IPS DF 4.7 (cell line): ENCODE measurements around the gene CDC16.
"Not testable (repeated sequence)": the region's sequence is repeated elsewhere in the genome, so short reads cannot be mapped to it uniquely, and the experiment has no call there.

Source experiments
- DNase-seq: peaks from one replicate; pipeline ENCODE4 v3.0.0-alpha.2; 2013; ENCODE audit warnings: low spot score; ENCODE audit errors: extremely low read depth

CDC16 gene

GRCh38 chr13:114227528-114227927 is 7.2 kb upstream of the CDC16 start:
- DNase-seq: no peak

GRCh38 chr13:114228176-114228575 is 6.5 kb upstream of the CDC16 start:
- DNase-seq: no peak

- DNase-seq: no peak
Observed at GRCh38 chr13:114229506-114229905, 5.2 kb upstream of the CDC16 start.

- no peak for DNase-seq
Observed at GRCh38 chr13:114230117-114230516, 4.6 kb upstream of the CDC16 start.

- no peak for DNase-seq
Observed at GRCh38 chr13:114230575-114230974, 4.1 kb upstream of the CDC16 start.

- DNase-seq: no peak
Observed at GRCh38 chr13:114231886-114232285, 2.8 kb upstream of the CDC16 start.

GRCh38 chr13:114234266-114234644 is 442 bp upstream of the CDC16 start:
- DNase-seq: no peak

GRCh38 chr13:114235697-114236096 is 1.0 kb downstream of the CDC16 start:
- DNase-seq: no peak

- DNase-seq: no peak
Observed at GRCh38 chr13:114236227-114236626, 1.5 kb downstream of the CDC16 start.

- DNase-seq: no peak
Observed at GRCh38 chr13:114237415-114238112, 2.9 kb downstream of the CDC16 start.

GRCh38 chr13:114241918-114242317 is 7.2 kb downstream of the CDC16 start:
- DNase-seq: no peak

GRCh38 chr13:114243971-114244370 is 9.3 kb downstream of the CDC16 start:
- DNase-seq: no peak

GRCh38 chr13:114244637-114245036 is 9.9 kb downstream of the CDC16 start:
- DNase-seq: no peak

- DNase-seq: no peak
Observed at GRCh38 chr13:114248011-114248410, 13.3 kb downstream of the CDC16 start.

GRCh38 chr13:114249077-114249476 is 14.4 kb downstream of the CDC16 start:
- no peak for DNase-seq

- not testable (repeated sequence) for DNase-seq
Observed at GRCh38 chr13:114251639-114252440, 17.1 kb downstream of the CDC16 start.

GRCh38 chr13:114256547-114256946 is 21.9 kb downstream of the CDC16 start:
- no peak for DNase-seq

- no peak for DNase-seq
Observed at GRCh38 chr13:114257014-114257413, 22.3 kb downstream of the CDC16 start.

GRCh38 chr13:114258589-114258988 is 23.9 kb downstream of the CDC16 start:
- DNase-seq: no peak

- no peak for DNase-seq
Observed at GRCh38 chr13:114259374-114259773, 24.7 kb downstream of the CDC16 start.

- DNase-seq: no peak
Observed at GRCh38 chr13:114259974-114260373, 25.3 kb downstream of the CDC16 start.

- DNase-seq: no peak
Observed at GRCh38 chr13:114260814-114261213, 26.1 kb downstream of the CDC16 start.
